WTC11 (cell line): ENCODE data around the gene MDK. TPM values are rescaled to one million over a fixed set of nuclear protein-coding genes. Genes with fewer than 3 reads are reported as not detected.
A peak's percentile ranks its signal among the peaks of the same experiment; 100 is the strongest.

Experiments
- ATAC-seq: fragments of 200-7000 bp; cut with Tn5 transposase; 2 replicates; pipeline ENCODE4 v1.10.0; 2021; ENCODE audit warnings: mild to moderate bottlenecking, moderate library complexity
- CTCF ChIA-PET: fragments of 300-600 bp; sonication (Branson Sonifier 250); formaldehyde crosslinking; loops from one replicate; lab custom pipeline; 2021; ENCODE audit warnings: antibody characterized with exemption; lab: Charles Lee
- POLR2A ChIA-PET: fragments of 350-600 bp; sonication (Branson Sonifier 250); formaldehyde crosslinking; loops from one replicate; lab custom pipeline; 2021; ENCODE audit warnings: antibody characterized with exemption; lab: Charles Lee
- DNase-seq: peaks from one replicate; pipeline ENCODE4 v3.0.0; 2021; ENCODE audit warnings: low spot score
- H3K27ac Mint-ChIP-seq: 2 replicates; pipeline ENCODE4 v1.8.0; 2021; ENCODE audit warnings: mixed read lengths
- H3K27me3 Mint-ChIP-seq: 2 replicates; pipeline ENCODE4 v1.8.0; 2021; ENCODE audit warnings: low read depth, mild to moderate bottlenecking, moderate library complexity, mixed read lengths
- H3K36me3 Mint-ChIP-seq: 2 replicates; pipeline ENCODE4 v1.8.0; 2021; ENCODE audit warnings: mixed read lengths
- H3K4me1 Mint-ChIP-seq: 2 replicates; pipeline ENCODE4 v1.8.0; 2022; ENCODE audit warnings: mixed read lengths
- H3K4me3 Mint-ChIP-seq: 2 replicates; pipeline ENCODE4 v1.8.0; 2021; ENCODE audit warnings: mild to moderate bottlenecking, moderate library complexity, mixed read lengths
- H3K9me3 Mint-ChIP-seq: 2 replicates; pipeline ENCODE4 v1.8.0; 2021; ENCODE audit warnings: mixed read lengths
- CTCF ChIP-seq: fragments of 200-600 bp; IDR thresholded peaks from 2 replicates; pipeline ENCODE4 v1.8.0; 2022; ENCODE audit warnings: antibody characterized with exemption
- FOXJ3 ChIP-seq: sonication (generic); formaldehyde crosslinking; IDR thresholded peaks from 2 replicates; pipeline ENCODE4 v1.9.0; 2021; ENCODE audit warnings: missing genetic modification reagents, mild to moderate bottlenecking, borderline replicate concordance
- MXD4 ChIP-seq: fragments of 250-450 bp; sonication (Bioruptor Pico); IDR thresholded peaks from 2 replicates; pipeline ENCODE4 v1.8.0; 2021; ENCODE audit warnings: mild to moderate bottlenecking, moderate library complexity, borderline replicate concordance
- NFATC4 ChIP-seq: fragments of 250-450 bp; sonication (Bioruptor Pico); IDR thresholded peaks from 2 replicates; pipeline ENCODE4 v1.9.0; 2021; ENCODE audit warnings: mild to moderate bottlenecking
- NFE2L1 ChIP-seq: sonication (generic); formaldehyde crosslinking; IDR thresholded peaks from 2 replicates; pipeline ENCODE4 v1.8.1; 2023; ENCODE audit warnings: missing genetic modification reagents
- OVOL2 ChIP-seq: fragments of 250-450 bp; sonication (Bioruptor Pico); IDR thresholded peaks from 2 replicates; pipeline ENCODE4 v1.9.0; 2021; ENCODE audit warnings: mild to moderate bottlenecking, borderline replicate concordance
- PRDM15 ChIP-seq: sonication (generic); formaldehyde crosslinking; IDR thresholded peaks from 2 replicates; pipeline ENCODE4 v1.8.0; 2022; ENCODE audit warnings: missing genetic modification reagents
- PRRX2 ChIP-seq: fragments of 250-450 bp; sonication (Bioruptor Pico); IDR thresholded peaks from 2 replicates; pipeline ENCODE4 v1.8.0; 2021; ENCODE audit warnings: mild to moderate bottlenecking
- RORB ChIP-seq: fragments of 250-450 bp; sonication (Bioruptor Pico); IDR thresholded peaks from 2 replicates; pipeline ENCODE4 v1.9.0; 2021; ENCODE audit warnings: mild to moderate bottlenecking
- ZNF532 ChIP-seq: fragments of 250-450 bp; sonication (Bioruptor Pico); IDR thresholded peaks from 2 replicates; pipeline ENCODE4 v1.9.0; 2021; ENCODE audit warnings: mild to moderate bottlenecking, borderline replicate concordance
- total RNA-seq: library from RNA; stranded (reverse); gene quantifications from 3 replicates; pipeline ENCODE4 v1.2.3, GENCODE V29; 2021
- TF ChIP-seq, protein P1 (sequence below): fragments of 250-450 bp; sonication (Bioruptor Pico); IDR thresholded peaks from 2 replicates; pipeline ENCODE4 v1.9.0; 2021; ENCODE audit warnings: mild to moderate bottlenecking
- TF ChIP-seq, protein P2 (sequence below): fragments of 250-450 bp; sonication (Bioruptor Pico); IDR thresholded peaks from 2 replicates; pipeline ENCODE4 v1.8.0; 2021; ENCODE audit warnings: mild to moderate bottlenecking
- TF ChIP-seq, protein P3 (sequence below): sonication (generic); formaldehyde crosslinking; IDR thresholded peaks from 2 replicates; pipeline ENCODE4 v1.8.0; 2022; ENCODE audit warnings: mild to moderate bottlenecking, missing genetic modification reagents

The MDK gene
- total RNA-seq, 1 experiment from 2014 or later = 560 TPM

- no peaks in the 10 kb centered on the region for H3K9me3 Mint-ChIP-seq
- H3K27ac Mint-ChIP-seq = no peak overlapping the region
- H3K36me3 Mint-ChIP-seq = no peaks in the 10 kb centered on the region
- TF ChIP-seq, protein P1, sequence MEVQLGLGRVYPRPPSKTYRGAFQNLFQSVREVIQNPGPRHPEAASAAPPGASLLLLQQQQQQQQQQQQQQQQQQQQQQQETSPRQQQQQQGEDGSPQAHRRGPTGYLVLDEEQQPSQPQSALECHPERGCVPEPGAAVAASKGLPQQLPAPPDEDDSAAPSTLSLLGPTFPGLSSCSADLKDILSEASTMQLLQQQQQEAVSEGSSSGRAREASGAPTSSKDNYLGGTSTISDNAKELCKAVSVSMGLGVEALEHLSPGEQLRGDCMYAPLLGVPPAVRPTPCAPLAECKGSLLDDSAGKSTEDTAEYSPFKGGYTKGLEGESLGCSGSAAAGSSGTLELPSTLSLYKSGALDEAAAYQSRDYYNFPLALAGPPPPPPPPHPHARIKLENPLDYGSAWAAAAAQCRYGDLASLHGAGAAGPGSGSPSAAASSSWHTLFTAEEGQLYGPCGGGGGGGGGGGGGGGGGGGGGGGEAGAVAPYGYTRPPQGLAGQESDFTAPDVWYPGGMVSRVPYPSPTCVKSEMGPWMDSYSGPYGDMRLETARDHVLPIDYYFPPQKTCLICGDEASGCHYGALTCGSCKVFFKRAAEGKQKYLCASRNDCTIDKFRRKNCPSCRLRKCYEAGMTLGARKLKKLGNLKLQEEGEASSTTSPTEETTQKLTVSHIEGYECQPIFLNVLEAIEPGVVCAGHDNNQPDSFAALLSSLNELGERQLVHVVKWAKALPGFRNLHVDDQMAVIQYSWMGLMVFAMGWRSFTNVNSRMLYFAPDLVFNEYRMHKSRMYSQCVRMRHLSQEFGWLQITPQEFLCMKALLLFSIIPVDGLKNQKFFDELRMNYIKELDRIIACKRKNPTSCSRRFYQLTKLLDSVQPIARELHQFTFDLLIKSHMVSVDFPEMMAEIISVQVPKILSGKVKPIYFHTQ = no peak
- no peak for TF ChIP-seq MXD4 (CRISPR knock-in tag)
- no peak for TF ChIP-seq ZNF532 (CRISPR knock-in tag)
- TF ChIP-seq OVOL2 = no peak
- TF ChIP-seq FOXJ3 (CRISPR knock-in tag) = no peak
- no peak for TF ChIP-seq PRDM15 (CRISPR knock-in tag)
- no peak for TF ChIP-seq NFATC4 (CRISPR knock-in tag)
- TF ChIP-seq, protein P2, sequence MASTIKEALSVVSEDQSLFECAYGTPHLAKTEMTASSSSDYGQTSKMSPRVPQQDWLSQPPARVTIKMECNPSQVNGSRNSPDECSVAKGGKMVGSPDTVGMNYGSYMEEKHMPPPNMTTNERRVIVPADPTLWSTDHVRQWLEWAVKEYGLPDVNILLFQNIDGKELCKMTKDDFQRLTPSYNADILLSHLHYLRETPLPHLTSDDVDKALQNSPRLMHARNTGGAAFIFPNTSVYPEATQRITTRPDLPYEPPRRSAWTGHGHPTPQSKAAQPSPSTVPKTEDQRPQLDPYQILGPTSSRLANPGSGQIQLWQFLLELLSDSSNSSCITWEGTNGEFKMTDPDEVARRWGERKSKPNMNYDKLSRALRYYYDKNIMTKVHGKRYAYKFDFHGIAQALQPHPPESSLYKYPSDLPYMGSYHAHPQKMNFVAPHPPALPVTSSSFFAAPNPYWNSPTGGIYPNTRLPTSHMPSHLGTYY = no peak
- no peak for TF ChIP-seq PRRX2 (CRISPR knock-in tag)
- TF ChIP-seq, all 79 proteins: peak for 0
- ChIA-PET CTCF (interaction anchor here (0.6 to 1.9 kb wide), 40 partner anchors 9 to 1011 kb away, joined by 3 to 65 read pairs (median 4); partner anchors contain the start of genes AMBRA1, ARHGAP1, CHRM4 and DGKZ), POLR2A (interaction anchor here (0.6 to 1.4 kb wide), 5 partner anchors 9 to 211 kb away, joined by 3 to 5 read pairs (median 4); partner anchors contain the start of gene AMBRA1)
- ATAC-seq = no peak
- Mint-ChIP-seq H3K27me3 (peaks cover 26% of the 10 kb centered on the region), H3K4me3 (peak overlapping the region; percentile 84), H3K4me1 (peaks cover 32% of the 10 kb centered on the region)
- DNase-seq = no peak
Observed at GRCh38 chr11:46383404-46383758, 1.9 kb downstream of the MDK start.

GRCh38 chr11:46383974-46384701 lies 2.7 kb downstream of the MDK start:
- H3K4me1 Mint-ChIP-seq = peaks cover 33% of the 10 kb centered on the region
- no peaks in the 10 kb centered on the region for H3K9me3 Mint-ChIP-seq
- ATAC-seq = no peak
- no peak overlapping the region for H3K27ac Mint-ChIP-seq
- H3K4me3 Mint-ChIP-seq = no peak overlapping the region
- POLR2A ChIA-PET = interaction anchor here (1.0 to 1.4 kb wide), 2 partner anchors 8 to 32 kb away, joined by 3 to 4 read pairs; no protein-coding TSS in a partner anchor
- CTCF ChIA-PET = interaction anchor here (0.8 to 1.9 kb wide), 22 partner anchors 8 to 801 kb away, joined by 3 to 65 read pairs (median 6); partner anchors contain the start of genes ARHGAP1, CHRM4 and ZNF408
- no peaks in the 10 kb centered on the region for H3K36me3 Mint-ChIP-seq
- no peak for DNase-seq
- H3K27me3 Mint-ChIP-seq = peaks cover 34% of the 10 kb centered on the region
- TF ChIP-seq ZNF532 (CRISPR knock-in tag) (no peak), NFE2L1 (no peak), FOXJ3 (CRISPR knock-in tag) (no peak), RORB (CRISPR knock-in tag) (no peak), CTCF (no peak)
- TF ChIP-seq, protein P3, sequence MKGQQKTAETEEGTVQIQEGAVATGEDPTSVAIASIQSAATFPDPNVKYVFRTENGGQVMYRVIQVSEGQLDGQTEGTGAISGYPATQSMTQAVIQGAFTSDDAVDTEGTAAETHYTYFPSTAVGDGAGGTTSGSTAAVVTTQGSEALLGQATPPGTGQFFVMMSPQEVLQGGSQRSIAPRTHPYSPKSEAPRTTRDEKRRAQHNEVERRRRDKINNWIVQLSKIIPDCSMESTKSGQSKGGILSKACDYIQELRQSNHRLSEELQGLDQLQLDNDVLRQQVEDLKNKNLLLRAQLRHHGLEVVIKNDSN = no peak
